ENCODE measurements around the gene P2RX7. TPM values are rescaled to one million over a fixed set of nuclear protein-coding genes. Genes with fewer than 3 reads are reported as not detected.
"Not testable (repeated sequence)": the region's sequence is repeated elsewhere in the genome, so short reads cannot be mapped to it uniquely, and the experiment has no call there.

The P2RX7 gene
- total RNA-seq, 1 experiment from 2014 or later, result not detected

DNA sequence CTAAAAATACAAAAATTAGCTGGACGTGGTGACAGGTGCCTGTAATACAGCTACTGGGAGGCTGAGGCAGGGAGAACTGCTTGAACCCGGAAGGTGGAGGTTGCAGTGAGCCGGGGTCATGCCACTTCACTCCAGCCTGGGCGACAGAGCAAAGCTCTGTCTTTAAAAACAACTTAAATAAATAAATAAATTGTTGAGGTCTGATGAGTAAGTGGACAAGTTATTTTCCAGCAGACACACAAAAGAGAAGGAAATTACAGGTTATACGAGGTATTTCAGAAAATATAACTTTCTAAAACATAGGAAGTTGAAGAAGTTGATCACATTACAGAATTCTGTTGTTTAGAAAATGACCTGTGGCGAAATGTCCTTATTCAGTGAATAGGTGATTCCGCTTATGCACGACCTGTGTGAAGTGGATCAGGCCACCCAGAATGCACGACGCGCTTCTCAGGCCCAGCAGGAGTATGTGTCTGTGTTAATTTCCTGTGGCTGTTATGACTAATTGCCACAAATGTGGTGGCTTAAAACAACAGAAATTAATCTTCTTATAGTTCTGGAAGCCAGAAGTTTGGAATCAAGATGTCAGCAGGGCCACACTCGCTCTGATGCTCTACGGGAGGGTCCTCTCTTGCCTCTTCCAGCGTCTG, 38.1 kb downstream of the P2RX7 start:
- no peak for DNase-seq (ENCODE audit: low spot score)

DNA sequence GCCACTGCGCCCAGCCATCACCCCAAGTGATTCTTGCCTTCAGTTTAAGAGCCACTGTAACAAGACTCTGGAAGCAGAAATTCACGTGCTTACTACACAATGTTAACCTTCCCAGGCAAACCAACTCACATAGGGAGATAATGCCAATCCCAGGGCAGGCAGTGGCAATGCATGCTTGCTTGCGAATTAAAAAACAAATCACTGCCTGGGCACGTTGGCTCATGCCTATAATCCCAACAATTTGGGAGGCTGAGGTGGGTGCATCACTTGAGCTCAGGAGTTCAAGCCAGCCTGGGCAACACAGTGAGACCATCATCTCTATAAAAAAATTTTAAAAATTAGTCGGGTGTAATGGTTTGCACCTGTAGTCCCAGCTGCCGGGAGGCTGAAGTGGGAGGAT, 39.5 kb downstream of the P2RX7 start:
- no peak for DNase-seq (ENCODE audit: low spot score)

DNA sequence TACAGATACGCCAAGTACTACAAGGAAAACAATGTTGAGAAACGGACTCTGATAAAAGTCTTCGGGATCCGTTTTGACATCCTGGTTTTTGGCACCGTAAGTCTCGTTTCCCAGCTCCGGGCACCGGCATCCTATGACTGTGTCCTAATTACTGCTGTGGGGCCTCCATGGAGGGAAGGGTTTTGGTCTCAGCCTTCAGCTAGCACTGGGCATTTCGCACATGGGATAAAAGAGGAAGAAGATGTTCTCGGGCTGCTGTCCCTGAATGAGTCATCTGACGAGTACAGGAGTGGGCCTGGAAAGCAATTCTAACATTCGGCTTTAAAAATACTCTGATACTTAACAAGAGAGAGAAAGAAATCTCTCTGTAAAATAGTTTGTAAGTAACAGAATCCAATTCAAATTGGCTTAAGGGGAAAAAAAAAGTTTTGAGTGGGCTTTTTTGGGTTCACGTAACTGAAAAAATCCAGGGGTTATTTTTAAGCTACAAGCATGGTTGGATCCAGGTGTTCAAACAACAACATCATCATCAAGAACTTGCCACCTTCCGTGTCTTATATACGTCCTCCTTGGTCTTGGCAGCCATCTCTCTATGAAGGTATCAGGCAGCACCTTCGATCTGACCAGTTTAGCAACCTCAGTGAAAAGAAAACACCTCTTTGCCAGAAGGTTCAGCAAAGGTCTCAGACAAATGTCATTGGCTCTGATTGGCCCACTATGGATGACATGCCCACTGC, 42.9 kb downstream of the P2RX7 start:
- DNase-seq (ENCODE audit: low spot score), result no peak

DNA sequence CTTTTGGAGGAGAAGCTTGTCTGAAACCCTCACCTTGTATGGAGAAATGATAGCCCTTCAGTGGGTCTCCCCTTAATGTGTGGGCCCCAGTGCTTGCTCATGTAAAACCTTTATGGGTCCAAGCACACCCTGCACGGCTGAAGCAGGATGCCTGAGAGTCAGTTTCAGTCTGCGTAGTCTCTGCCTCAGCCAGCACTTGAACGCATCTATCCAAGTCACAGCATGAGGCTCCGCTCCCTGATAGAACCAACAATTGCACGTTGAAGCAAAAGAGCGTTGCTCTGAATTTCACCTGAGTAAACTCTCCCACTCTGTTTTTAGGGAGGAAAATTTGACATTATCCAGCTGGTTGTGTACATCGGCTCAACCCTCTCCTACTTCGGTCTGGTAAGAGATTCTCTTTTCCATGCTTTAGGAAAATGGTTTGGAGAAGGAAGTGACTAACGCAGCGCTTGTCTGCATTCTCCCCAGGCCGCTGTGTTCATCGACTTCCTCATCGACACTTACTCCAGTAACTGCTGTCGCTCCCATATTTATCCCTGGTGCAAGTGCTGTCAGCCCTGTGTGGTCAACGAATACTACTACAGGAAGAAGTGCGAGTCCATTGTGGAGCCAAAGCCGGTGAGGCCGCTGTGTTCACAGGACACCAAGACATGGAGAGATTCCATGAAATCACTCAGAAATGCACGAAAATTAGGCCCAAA, 44.3 kb downstream of the P2RX7 start:
- no peak for DNase-seq (ENCODE audit: low spot score)

DNA sequence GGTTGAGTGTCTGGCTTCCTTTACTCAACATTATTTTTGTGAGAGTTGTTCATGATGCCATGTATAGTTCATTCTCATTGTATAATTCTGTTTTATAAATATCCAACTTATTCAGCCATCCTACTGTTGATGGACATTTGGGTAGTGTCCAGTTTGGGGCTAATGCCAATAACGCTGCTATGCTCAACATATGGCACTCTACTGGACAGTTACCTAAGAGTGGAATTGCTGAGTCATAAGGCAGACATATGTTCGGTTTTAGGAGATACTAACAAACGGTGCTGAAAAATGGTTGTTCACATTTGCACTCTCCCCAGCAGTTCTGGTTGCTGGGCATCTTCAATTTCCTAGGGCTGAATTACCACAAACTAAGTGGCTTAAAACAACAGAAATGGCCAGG, 48.5 kb downstream of the P2RX7 start:
- DNase-seq (ENCODE audit: low spot score), result no peak

DNA sequence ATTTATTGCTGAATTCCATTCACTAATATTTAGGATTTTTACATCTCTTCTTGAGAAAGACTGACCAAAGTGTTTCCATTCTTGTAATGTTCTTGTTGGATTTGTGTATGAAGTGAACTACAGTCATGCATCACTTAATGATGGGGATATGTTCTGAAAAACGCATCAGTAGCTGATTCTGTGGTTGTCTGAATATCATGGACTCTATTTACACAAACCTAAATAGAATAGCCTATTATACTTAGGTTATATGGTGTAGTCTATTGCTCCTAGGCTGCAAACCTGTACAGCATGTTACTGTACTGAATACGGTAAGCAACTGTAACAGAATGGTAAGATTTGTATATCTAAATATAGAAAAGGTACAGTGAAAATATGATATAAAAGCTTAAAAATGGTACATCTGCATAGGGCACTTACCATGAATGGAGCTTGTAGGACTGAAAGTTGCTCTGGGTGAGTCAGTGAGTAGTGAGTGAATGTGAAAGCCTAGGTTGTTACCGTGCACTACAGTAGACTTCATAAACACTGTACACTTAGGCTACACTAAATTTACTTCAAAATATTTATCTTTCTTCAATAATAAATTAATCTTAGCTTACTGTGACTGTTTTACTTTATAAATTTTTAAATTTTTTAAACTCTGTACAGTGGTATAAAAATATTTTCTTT, 49.7 kb downstream of the P2RX7 start:
- DNase-seq (ENCODE audit: low spot score), result no peak

DNA sequence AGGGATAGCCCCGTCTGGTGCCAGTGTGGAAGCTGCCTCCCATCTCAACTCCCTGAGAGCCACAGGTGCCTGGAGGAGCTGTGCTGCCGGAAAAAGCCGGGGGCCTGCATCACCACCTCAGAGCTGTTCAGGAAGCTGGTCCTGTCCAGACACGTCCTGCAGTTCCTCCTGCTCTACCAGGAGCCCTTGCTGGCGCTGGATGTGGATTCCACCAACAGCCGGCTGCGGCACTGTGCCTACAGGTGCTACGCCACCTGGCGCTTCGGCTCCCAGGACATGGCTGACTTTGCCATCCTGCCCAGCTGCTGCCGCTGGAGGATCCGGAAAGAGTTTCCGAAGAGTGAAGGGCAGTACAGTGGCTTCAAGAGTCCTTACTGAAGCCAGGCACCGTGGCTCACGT, 51.7 kb downstream of the P2RX7 start:
- no peak for DNase-seq (ENCODE audit: low spot score)

DNA sequence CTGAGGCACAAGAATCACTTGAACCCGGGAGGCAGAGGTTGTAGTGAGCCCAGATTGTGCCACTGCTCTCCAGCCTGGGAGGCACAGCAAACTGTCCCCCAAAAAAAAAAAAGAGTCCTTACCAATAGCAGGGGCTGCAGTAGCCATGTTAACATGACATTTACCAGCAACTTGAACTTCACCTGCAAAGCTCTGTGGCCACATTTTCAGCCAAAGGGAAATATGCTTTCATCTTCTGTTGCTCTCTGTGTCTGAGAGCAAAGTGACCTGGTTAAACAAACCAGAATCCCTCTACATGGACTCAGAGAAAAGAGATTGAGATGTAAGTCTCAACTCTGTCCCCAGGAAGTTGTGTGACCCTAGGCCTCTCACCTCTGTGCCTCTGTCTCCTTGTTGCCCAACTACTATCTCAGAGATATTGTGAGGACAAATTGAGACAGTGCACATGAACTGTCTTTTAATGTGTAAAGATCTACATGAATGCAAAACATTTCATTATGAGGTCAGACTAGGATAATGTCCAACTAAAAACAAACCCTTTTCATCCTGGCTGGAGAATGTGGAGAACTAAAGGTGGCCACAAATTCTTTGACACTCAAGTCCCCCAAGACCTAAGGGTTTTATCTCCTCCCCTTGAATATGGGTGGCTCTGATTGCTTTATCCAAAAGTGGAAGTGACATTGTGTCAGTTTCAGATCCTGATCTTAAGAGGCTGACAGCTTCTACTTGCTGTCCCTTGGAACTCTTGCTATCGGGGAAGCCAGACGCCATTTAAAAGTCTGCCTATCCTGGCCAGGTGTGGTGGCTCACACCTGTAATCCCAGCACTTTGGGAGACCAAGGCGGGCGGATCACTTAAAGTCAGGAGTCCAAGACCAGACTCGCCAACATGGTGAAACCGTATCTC, 52.6 kb downstream of the P2RX7 start:
- no peak for DNase-seq (ENCODE audit: low spot score)

DNA sequence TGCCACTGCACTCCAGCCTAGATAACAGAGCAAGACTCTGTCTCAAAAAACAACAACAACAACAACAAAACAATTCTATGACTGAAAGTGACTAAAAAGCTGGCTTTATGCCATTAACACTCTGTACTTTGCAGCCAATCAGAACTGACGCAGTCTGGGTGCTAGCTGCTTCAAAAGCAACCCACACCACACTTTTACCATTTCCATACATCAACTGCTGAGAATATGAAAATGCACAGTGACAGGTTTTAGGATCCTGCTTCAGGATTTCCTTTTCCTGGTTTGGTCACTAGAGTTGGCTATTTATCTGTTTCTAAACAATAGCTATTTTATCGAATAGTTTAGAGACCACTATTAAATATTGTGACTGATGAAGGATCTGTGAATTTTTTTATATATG, 54.1 kb downstream of the P2RX7 start:
- no peak for DNase-seq (ENCODE audit: low spot score)

DNA sequence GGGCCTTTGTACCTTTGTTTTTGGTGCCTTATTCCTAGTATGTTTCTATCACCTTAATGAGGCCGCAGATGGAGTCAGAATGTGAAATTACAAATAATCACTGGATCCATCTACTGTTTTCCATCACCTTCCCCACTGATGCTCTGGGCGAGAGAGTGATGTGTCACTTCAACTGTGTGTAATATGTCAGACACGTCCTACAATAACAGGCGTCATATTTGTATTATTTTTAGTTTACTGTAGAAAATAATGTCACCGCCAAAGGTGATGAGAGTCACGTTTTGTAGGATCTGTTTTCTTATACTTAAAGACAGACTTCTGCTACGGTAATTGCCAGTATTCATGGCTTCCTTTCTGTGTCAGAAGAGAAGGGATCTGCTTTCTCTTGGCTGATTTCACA, 54.8 kb downstream of the P2RX7 start:
- no peak for DNase-seq (ENCODE audit: low spot score)

DNA sequence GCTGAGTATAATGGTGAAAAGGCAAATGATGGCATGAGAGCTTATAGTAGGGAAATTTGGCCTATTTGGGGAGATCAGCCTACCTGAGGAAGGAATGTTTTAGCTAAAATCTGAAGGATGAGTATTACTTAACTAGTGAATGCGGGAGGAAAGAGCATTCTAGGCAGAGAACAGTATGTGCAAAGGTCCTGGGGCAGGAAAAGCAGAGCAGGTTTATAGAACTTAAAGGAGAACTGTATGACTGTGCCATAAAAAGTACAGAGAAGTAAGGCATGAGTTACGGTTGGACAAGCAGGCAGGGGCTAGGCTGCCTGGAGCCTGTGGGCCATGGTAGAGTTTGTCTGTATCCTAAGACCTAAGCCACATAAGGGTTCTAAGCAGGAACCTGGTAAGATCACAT, 55.6 kb downstream of the P2RX7 start:
- DNase-seq (ENCODE audit: low spot score), result no peak

DNA sequence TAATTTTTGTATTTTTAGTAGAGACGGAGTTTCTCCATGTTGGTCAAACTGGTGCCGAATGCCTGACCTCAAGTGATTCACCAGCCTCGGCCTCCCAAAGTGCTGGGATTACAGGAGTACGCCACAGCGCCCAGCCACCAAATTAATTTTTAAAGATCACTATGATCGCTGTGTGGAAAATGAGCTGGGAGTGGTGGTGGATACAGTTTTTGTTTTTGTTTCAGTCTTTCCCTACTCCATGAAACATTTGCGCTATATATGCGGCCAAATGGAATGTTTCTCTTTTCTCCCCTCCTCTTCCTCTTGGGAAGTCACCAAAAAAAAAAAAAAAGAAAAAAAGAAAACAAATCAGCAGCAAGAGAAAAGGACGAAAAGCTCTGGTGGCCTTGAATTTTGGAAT, 56.5 kb downstream of the P2RX7 start:
- DNase-seq (ENCODE audit: low spot score), result no peak

DNA sequence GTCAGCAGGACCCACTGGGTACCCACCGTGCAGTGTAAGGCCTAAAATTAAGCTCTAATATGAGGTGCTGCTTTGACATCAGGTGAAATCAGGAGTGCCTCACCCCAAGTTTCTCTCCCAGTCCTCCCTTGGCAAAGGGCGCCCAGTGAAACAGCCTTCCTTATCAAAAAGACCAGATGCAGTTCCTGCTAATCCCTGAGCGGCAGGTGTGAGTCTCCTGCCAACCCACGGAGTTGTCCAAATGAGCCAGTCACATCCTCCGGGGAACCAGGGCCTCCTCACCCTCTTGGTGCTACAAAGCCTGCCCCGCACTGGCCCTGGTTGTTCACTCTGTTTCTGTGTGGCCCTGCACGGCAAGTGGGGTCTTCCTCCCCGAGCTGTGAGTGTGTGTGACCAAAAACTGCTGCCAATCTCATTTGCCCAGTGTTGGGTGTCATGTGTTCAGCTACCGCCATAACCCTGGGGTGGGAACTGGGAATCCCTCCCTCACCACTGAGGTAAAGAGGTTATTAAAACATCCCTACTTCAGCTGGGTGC, 57.0 kb downstream of the P2RX7 start:
- DNase-seq (ENCODE audit: low spot score), result no peak

DNA sequence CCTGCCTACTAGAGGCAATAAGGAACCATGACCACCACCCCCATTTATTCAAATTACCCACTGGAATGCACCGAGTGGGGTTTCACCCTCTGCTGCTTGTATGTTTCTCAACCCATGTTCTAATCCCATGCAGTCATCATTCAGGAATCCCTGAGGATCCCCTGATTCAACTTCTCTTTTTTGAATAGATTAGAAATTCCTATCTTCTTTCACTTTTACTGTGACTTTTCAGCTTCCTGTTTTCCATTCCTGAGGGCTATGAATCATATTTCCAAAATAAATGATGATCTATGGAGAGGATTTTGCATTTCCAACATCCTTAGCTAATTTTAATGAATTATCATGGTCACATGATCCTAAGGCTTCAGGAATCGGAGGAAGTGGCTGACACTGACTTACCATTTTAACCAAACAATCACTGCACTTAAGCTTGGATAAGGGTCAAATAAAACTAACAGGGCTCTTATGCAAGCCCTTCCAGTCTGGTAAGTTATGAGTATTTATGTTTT, 57.9 kb downstream of the P2RX7 start:
- no peak for DNase-seq (ENCODE audit: low spot score)

DNA sequence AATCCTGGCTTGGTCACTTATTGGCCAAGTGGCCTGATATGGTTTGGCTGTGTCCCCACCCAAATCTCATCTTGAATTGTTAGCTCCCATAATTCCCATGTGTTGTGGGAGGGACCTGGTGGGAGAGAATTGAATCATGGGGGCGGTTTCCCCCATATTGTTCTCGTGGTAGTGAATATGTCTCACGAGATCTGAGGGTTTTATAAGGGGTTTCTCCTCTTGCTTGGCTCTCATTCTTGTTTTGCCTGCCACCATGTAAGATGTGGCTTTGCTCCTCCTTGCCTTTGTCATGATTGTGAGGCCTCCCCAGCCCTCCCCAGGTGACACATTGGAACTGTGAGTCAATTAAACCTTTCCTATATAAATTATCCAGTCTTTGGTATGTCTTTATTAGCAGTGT, 58.5 kb downstream of the P2RX7 start:
- DNase-seq (ENCODE audit: low spot score), result no peak

DNA sequence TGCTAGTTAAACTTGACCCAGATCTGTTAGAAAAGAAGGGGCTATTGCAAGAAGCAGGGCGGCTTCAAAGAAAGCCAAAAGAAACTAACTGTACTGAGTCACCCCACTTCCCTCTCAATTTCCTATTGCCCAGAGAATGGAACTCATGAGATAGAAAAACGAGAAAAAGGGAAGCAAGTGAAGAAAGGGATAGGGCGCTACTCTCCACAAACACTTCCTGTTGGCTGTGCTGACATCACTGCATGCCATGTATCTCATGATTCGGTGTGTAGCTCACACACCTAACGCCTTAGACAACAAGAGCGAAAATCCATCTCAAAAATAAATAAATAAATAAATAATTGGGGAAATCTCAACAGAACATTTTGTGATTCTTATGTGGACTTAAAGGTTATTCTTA, 64.2 kb downstream of the P2RX7 start:
- DNase-seq (ENCODE audit: low spot score), result no peak

DNA sequence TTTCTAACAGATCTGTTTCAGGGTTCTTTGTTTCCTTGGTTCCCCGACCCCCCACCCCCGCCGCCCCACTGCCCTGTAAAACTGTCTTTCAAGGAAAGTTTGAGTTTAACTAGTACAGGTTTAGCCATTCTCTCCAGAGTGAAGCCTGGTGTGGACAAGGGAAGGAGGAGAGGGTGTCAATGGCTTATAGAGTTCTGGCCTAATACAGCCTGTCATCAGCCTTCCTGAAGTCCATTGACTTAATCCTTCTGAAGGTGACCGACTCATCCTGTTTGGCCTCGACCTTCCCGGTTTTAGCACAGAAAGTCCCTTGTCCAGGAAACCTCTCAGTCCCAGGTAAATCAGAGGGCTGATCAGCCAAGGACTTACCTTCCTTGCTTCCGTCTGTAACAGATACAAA, 66.3 kb downstream of the P2RX7 start:
- no peak for DNase-seq (ENCODE audit: low spot score)

DNA sequence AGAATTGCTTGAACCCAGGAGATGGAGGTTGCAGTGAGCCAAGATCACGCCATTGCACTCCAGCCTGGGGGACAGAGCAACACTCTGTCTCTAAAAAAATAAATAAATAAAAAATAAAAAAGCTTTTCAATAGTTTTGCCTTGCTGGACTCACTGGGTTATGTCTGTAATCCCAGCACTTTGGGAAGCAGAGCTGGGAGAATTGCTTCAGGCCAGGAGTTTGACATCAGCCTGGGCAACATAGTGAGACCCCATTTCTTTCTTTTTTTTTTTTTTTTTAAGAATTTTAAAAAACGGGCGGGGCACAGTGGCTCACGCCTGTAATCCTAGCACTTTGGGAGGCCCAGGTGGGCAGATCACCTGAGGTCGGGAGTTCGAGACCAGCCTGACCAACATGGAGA, 68.5 kb downstream of the P2RX7 start:
- DNase-seq (ENCODE audit: low spot score), result not testable (repeated sequence)

DNA sequence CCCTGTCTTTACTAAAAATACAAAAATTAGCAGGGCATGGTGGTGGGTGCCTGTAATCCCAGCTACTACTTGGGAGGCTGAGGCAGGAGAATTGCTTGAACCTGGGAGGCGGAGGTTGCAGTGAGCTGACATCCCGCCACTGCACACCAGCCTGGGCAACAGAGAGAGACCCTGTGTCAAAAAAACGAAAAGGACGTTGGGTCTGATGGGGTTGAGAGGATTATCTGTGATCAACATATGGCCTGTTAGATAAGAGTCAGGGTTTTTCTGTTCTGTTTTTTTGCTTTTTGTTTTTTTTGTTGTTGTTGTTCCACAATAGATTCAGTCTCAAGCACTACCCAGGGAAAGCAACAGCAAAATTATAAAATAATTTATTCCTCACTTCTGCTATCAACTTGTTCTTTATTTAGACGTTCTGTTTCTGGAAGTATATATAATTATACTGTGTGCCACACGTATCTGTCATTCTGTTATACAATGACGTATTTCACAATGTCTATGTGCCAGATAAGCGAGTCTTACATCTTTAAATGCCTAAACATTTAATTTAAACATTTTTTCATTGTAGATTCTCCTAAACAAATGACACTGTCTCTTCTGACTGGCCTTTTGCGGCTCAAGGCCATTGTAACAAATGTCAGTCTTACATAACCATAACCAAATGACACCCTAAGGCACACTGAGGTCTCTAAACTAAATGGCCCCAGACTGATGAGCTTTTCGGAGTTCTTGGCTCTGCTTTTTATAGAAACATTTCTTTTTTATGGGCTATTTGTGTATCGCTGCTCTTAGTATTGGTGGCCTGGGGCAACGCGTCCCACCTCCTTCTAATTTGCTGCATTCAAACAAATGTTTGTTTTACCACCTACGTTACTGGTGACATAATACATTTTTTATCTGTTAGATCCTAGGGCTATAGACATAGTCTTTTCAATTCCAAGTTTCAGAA, 70.0 kb downstream of the P2RX7 start:
- DNase-seq (ENCODE audit: low spot score), result no peak

DNA sequence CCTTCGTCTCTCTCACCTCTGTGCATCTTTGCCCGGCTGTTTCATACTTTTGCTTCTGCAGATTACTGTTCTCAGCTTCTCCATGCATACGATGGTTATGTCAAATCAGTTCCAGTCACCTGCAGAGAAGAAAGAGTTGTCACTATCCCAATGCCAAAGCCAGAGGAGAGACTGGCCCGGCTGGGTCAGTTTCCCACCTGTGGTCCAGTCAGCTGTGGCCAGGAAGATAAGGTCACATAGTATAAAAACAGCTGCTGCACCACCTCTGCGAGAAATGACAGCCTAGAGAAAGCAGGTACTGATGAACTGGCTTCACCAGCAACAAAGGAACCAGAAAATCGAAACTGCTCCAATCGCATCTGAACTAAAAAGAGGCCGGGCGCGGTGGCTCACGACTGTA, 70.8 kb downstream of the P2RX7 start:
- DNase-seq (ENCODE audit: low spot score), result no peak
